ENCODE data around the gene TMCC3. TPM values are rescaled to one million over a fixed set of nuclear protein-coding genes. Genes with fewer than 3 reads are reported as not detected.

TMCC3 gene
- total RNA-seq, 4 donors from 2014 or later, result 9.0 to 16.1 (median 14.6) TPM

DNA sequence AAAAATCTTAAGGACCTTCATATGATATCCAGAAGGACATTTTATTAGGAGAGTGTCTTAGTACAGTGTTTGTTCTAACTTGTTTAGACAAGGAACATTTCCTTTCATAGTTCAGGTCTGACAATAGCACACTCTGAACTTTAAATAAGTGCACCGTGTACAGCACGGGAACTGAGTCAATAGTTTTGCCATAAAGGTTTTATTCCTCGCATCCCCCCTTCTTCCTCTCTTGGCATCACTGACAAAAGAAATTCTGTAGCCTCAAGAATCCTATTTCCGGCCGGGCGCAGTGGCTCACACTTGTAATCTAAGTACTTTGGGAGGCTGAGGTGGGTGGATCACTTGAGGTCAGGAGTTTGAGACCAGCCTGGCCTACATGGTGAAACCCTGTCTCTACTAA lies 58.3 kb downstream of the TMCC3 start:
- Histone ChIP-seq H3K27me3 (no peaks in the 10 kb centered on the region), H3K4me3 (no peak overlapping the region), H3K9me3 (no peaks in the 10 kb centered on the region), H3K36me3 (no peaks in the 10 kb centered on the region), H3K4me1 (peaks cover 0 to 23% (median 15%) of the 10 kb centered on the region in 4 donors), H3K27ac (no peak overlapping the region)
- TF ChIP-seq, protein P1, sequence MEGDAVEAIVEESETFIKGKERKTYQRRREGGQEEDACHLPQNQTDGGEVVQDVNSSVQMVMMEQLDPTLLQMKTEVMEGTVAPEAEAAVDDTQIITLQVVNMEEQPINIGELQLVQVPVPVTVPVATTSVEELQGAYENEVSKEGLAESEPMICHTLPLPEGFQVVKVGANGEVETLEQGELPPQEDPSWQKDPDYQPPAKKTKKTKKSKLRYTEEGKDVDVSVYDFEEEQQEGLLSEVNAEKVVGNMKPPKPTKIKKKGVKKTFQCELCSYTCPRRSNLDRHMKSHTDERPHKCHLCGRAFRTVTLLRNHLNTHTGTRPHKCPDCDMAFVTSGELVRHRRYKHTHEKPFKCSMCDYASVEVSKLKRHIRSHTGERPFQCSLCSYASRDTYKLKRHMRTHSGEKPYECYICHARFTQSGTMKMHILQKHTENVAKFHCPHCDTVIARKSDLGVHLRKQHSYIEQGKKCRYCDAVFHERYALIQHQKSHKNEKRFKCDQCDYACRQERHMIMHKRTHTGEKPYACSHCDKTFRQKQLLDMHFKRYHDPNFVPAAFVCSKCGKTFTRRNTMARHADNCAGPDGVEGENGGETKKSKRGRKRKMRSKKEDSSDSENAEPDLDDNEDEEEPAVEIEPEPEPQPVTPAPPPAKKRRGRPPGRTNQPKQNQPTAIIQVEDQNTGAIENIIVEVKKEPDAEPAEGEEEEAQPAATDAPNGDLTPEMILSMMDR (IDR thresholded peaks at IDR 0.05), result no peak
- TF ChIP-seq EP300 (IDR thresholded peaks at IDR 0.05) (no peak), POLR2A (IDR thresholded peaks at IDR 0.05) (no peak)
- WGBS, 2 donors, result 71 to 73% methylated on average over 6 of the region's 6 CpGs
- no peak for DNase-seq (ENCODE audit: low spot score in 2 of 2)

- H3K36me3 ChIP-seq, result no peaks in the 10 kb centered on the region
- H3K4me3 ChIP-seq, result no peak overlapping the region
- TF ChIP-seq, protein P1 (IDR thresholded peaks at IDR 0.05), result no peak
- no peak for TF ChIP-seq POLR2A (IDR thresholded peaks at IDR 0.05)
- no peak for TF ChIP-seq EP300 (IDR thresholded peaks at IDR 0.05)
- no peaks in the 10 kb centered on the region for H3K27me3 ChIP-seq
- DNase-seq (ENCODE audit: low spot score in 2 of 2), result no peak
- H3K9me3 ChIP-seq, result no peaks in the 10 kb centered on the region
- H3K27ac ChIP-seq, result no peak overlapping the region
- WGBS, 2 donors, result 85 to 89% methylated on average over 8 of the region's 8 CpGs
- peaks cover 0 to 35% (median 19%) of the 10 kb centered on the region in 4 donors for H3K4me1 ChIP-seq
Measured at GRCh38 chr12:94590428-94590827, 59.9 kb downstream of the TMCC3 start.

GRCh38 chr12:94589591-94590001 lies 60.8 kb downstream of the TMCC3 start:
- Histone ChIP-seq H3K27me3 (no peaks in the 10 kb centered on the region), H3K27ac (no peak overlapping the region), H3K36me3 (no peaks in the 10 kb centered on the region), H3K9me3 (no peaks in the 10 kb centered on the region), H3K4me3 (no peak overlapping the region), H3K4me1 (peaks cover 0 to 35% (median 19%) of the 10 kb centered on the region in 4 donors)
- 92 to 94% methylated on average over 5 of the region's 5 CpGs for WGBS, 2 donors
- no peak for DNase-seq (ENCODE audit: low spot score in 2 of 2)
- TF ChIP-seq POLR2A (IDR thresholded peaks at IDR 0.05) (no peak), EP300 (IDR thresholded peaks at IDR 0.05) (no peak)
- TF ChIP-seq, protein P1 (IDR thresholded peaks at IDR 0.05), result no peak

DNA sequence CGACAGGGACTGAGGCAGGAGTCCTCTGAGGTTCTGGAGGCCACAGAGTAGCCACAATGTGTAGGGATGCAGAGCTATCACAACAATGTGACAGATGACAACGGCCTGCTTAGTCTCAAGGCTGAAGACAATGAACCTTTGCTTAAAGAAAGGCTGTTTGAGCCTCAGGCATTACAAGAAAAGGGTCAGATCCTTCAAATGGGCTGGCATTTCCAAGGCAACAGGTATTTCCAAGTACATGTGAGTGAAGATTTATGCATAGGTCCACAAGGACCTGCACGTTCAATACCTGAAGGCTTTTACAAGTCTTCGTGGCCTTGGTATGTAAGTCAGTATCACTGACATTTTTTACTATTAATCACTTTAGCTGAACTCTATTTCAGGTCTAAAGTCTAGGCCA lies 62.0 kb downstream of the TMCC3 start:
- WGBS, 2 donors, result 55 to 83% methylated on average over 4 of the region's 4 CpGs
- no peaks in the 10 kb centered on the region for H3K27me3 ChIP-seq
- no peaks in the 10 kb centered on the region for H3K9me3 ChIP-seq
- no peak for TF ChIP-seq POLR2A (IDR thresholded peaks at IDR 0.05)
- TF ChIP-seq, protein P1 (IDR thresholded peaks at IDR 0.05), result no peak
- no peak for TF ChIP-seq EP300 (IDR thresholded peaks at IDR 0.05)
- peaks cover 0 to 26% (median 16%) of the 10 kb centered on the region in 4 donors for H3K4me1 ChIP-seq
- no peak overlapping the region for H3K4me3 ChIP-seq
- H3K27ac ChIP-seq, result peak overlapping the region in 3 of 4 donors; percentile 0 to 64 (median 20)
- H3K36me3 ChIP-seq, result no peaks in the 10 kb centered on the region
- no peak for DNase-seq (ENCODE audit: low spot score in 2 of 2)

DNA sequence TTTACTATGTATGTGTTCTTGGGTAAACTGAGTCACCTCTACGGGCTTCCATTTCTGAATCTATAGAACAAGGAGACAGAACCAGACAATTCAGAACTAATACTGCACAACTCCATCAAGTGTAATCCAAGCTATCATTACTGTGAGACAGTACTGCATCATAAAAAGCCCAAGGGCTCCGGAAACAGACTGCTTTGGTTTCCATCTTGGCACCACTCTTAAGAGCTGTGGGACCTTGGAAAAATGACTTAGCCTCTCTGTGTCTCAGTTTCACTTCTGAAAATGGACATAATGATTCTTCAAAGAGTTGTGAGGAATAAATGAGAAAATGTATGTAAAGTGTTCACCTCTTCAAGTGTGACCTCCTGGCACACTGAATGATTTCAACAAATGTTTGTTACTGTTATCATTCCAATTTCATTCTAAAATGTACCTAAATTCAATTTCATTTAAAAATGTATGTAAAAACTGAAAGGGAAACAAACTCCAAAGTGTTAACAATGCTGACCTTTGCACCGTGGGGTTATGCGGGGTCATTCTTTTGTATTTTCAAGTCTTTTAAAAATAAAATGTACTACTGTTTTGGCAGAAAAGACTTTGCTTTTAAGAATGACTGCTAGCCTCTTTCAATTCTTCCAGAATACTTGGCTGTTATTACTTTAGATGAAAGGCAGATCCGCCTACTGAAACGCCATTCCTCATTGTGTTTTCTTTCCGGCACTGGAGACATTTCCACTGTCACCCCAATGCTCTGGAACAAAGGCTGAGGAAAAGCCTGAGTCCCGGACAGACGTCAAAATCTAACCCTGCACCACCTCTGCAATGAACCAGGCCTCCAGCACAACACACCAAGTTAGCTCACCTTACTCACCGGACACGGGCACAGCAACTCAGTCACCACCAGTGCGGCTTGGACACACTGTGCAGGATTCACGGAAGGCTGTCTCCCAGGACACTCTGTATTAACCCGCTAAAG lies 62.8 kb downstream of the TMCC3 start:
- H3K4me1 ChIP-seq, result peaks cover 0 to 26% (median 16%) of the 10 kb centered on the region in 4 donors
- H3K9me3 ChIP-seq, result no peaks in the 10 kb centered on the region
- peak overlapping the region in 3 of 4 donors; percentile 0 to 64 (median 20) for H3K27ac ChIP-seq
- TF ChIP-seq, protein P1 (IDR thresholded peaks at IDR 0.05), result no peak
- TF ChIP-seq EP300 (IDR thresholded peaks at IDR 0.05) (peak in 1 of 2 donors; percentile 46), POLR2A (IDR thresholded peaks at IDR 0.05) (no peak)
- no peaks in the 10 kb centered on the region for H3K36me3 ChIP-seq
- no peak for DNase-seq (ENCODE audit: low spot score in 2 of 2)
- no peaks in the 10 kb centered on the region for H3K27me3 ChIP-seq
- H3K4me3 ChIP-seq, result no peak overlapping the region
- WGBS, 2 donors, result 46 to 51% methylated on average over 14 of the region's 14 CpGs

Measured in tibial nerve (tissue), 4 donors.